ENCODE data around the gene GATD1. TPM values are rescaled to one million over a fixed set of nuclear protein-coding genes. Genes with fewer than 3 reads are reported as not detected.
A peak's percentile ranks its signal among the peaks of the same experiment; 100 is the strongest.

Gene GATD1
- total RNA-seq, 2 donors from 2014 or later: 13.3 to 29.8 TPM

GRCh38 chr11:788009-788640, 10.8 kb upstream of the GATD1 start:
- H3K27me3 ChIP-seq: peaks cover 0 to 9% of the 10 kb centered on the region in 2 donors
- H3K4me3 ChIP-seq: no peak overlapping the region
- no peak overlapping the region for H3K27ac ChIP-seq
- no peaks in the 10 kb centered on the region for H3K9me3 ChIP-seq
- DNase-seq (ENCODE audit: low spot score): no peak
- H3K36me3 ChIP-seq: no peaks in the 10 kb centered on the region
- TF ChIP-seq CTCF (IDR thresholded peaks at IDR 0.05): no peak
- H3K4me1 ChIP-seq: peaks cover 0 to 19% of the 10 kb centered on the region in 2 donors

- Histone ChIP-seq H3K4me1 (peaks cover 0 to 24% of the 10 kb centered on the region in 2 donors), H3K36me3 (no peaks in the 10 kb centered on the region), H3K4me3 (no peak overlapping the region), H3K9me3 (no peaks in the 10 kb centered on the region), H3K27me3 (peaks cover 0 to 9% of the 10 kb centered on the region in 2 donors), H3K27ac (no peak overlapping the region)
- no peak for TF ChIP-seq CTCF (IDR thresholded peaks at IDR 0.05)
- DNase-seq (ENCODE audit: low spot score): no peak
Observed at GRCh38 chr11:787084-787675, 9.9 kb upstream of the GATD1 start.

GRCh38 chr11:786235-787083, 9.2 kb upstream of the GATD1 start:
- H3K4me3 ChIP-seq: no peak overlapping the region
- TF ChIP-seq CTCF (IDR thresholded peaks at IDR 0.05): no peak
- H3K4me1 ChIP-seq: peaks cover 0 to 24% of the 10 kb centered on the region in 2 donors
- DNase-seq (ENCODE audit: low spot score): no peak
- H3K27me3 ChIP-seq: peaks cover 0 to 9% of the 10 kb centered on the region in 2 donors
- no peaks in the 10 kb centered on the region for H3K9me3 ChIP-seq
- H3K27ac ChIP-seq: no peak overlapping the region
- H3K36me3 ChIP-seq: no peaks in the 10 kb centered on the region

GRCh38 chr11:783581-784015, 6.3 kb upstream of the GATD1 start:
- TF ChIP-seq CTCF (IDR thresholded peaks at IDR 0.05): peak; percentile 46 to 73
- H3K9me3 ChIP-seq: no peaks in the 10 kb centered on the region
- H3K27me3 ChIP-seq: no peaks in the 10 kb centered on the region
- H3K4me3 ChIP-seq: peak overlapping the region in 1 of 2 donors; percentile 13
- H3K4me1 ChIP-seq: peaks cover 0 to 20% of the 10 kb centered on the region in 2 donors
- peak; percentile 83 for DNase-seq (ENCODE audit: low spot score)
- H3K36me3 ChIP-seq: no peaks in the 10 kb centered on the region
- peak overlapping the region; percentile 35 to 61 for H3K27ac ChIP-seq

GRCh38 chr11:782264-783174, 5.2 kb upstream of the GATD1 start:
- no peaks in the 10 kb centered on the region for H3K36me3 ChIP-seq
- no peak for DNase-seq (ENCODE audit: low spot score)
- no peak overlapping the region for H3K27ac ChIP-seq
- peaks cover 0 to 27% of the 10 kb centered on the region in 2 donors for H3K4me1 ChIP-seq
- H3K9me3 ChIP-seq: no peaks in the 10 kb centered on the region
- H3K4me3 ChIP-seq: no peak overlapping the region
- H3K27me3 ChIP-seq: no peaks in the 10 kb centered on the region
- TF ChIP-seq CTCF (IDR thresholded peaks at IDR 0.05): no peak

Data from right atrium auricular region (tissue), 2 donors.